Amniotic epithelial cell (primary cell): ENCODE data around the gene TMEM145.
A peak's percentile ranks its signal among the peaks of the same experiment; 100 is the strongest.

Experiments
- DNase-seq: peaks from one replicate; pipeline ENCODE4 v3.0.0-alpha.2; 2010; ENCODE audit warnings: low read depth

TMEM145 gene

GRCh38 chr19:42277821-42278451, 35.2 kb upstream of the TMEM145 start:
- no peak for DNase-seq

GRCh38 chr19:42278452-42279154, 34.5 kb upstream of the TMEM145 start:
- no peak for DNase-seq

- no peak for DNase-seq
Observed at GRCh38 chr19:42279155-42279901, 33.8 kb upstream of the TMEM145 start.

- DNase-seq: peak; percentile 78
Observed at GRCh38 chr19:42279902-42280814, 33.0 kb upstream of the TMEM145 start.

- DNase-seq: no peak
Observed at GRCh38 chr19:42280815-42281145, 32.3 kb upstream of the TMEM145 start.

- DNase-seq: no peak
Observed at GRCh38 chr19:42281146-42281826, 31.8 kb upstream of the TMEM145 start.

GRCh38 chr19:42281827-42282762, 31.0 kb upstream of the TMEM145 start:
- DNase-seq: peak; percentile 66

GRCh38 chr19:42282819-42283187, 30.3 kb upstream of the TMEM145 start:
- DNase-seq: no peak

GRCh38 chr19:42283188-42284065, 29.7 kb upstream of the TMEM145 start:
- DNase-seq: peak; percentile 85

- DNase-seq: peak; percentile 66
Observed at GRCh38 chr19:42284066-42284501, 29.0 kb upstream of the TMEM145 start.

GRCh38 chr19:42284591-42285341, 28.3 kb upstream of the TMEM145 start:
- DNase-seq: no peak

GRCh38 chr19:42285541-42285941, 27.6 kb upstream of the TMEM145 start:
- no peak for DNase-seq

GRCh38 chr19:42285988-42286348, 27.1 kb upstream of the TMEM145 start:
- no peak for DNase-seq

- peak; percentile 46 for DNase-seq
Observed at GRCh38 chr19:42286349-42287016, 26.6 kb upstream of the TMEM145 start.

- DNase-seq: no peak
Observed at GRCh38 chr19:42287017-42287826, 25.9 kb upstream of the TMEM145 start.

- no peak for DNase-seq
Observed at GRCh38 chr19:42287827-42288107, 25.3 kb upstream of the TMEM145 start.

GRCh38 chr19:42288387-42288786, 24.7 kb upstream of the TMEM145 start:
- no peak for DNase-seq
